ENCODE data around the gene C16orf78.

The C16orf78 gene

GRCh38 chr16:49417354-49417753 lies 43.8 kb downstream of the C16orf78 start:
- TF ChIP-seq CTCF (IDR thresholded peaks at IDR 0.05; ENCODE audit: low read depth, low read length) (no peak), MYC (IDR thresholded peaks at IDR 0.05; ENCODE audit: low read depth, low read length) (no peak), POLR2A (IDR thresholded peaks at IDR 0.05; ENCODE audit: extremely low read depth, insufficient read length) (no peak)
- TF ChIP-seq, protein P1, sequence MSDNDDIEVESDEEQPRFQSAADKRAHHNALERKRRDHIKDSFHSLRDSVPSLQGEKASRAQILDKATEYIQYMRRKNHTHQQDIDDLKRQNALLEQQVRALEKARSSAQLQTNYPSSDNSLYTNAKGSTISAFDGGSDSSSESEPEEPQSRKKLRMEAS (IDR thresholded peaks at IDR 0.05; ENCODE audit: low read depth, low read length): no peak
- H3K4me3 ChIP-seq (ENCODE audit: low read depth, low read length): no peak overlapping the region
- DNase-seq (ENCODE audit: low read depth): no peak

- TF ChIP-seq POLR2A (IDR thresholded peaks at IDR 0.05; ENCODE audit: extremely low read depth, insufficient read length) (no peak), CTCF (IDR thresholded peaks at IDR 0.05; ENCODE audit: low read depth, low read length) (no peak), MYC (IDR thresholded peaks at IDR 0.05; ENCODE audit: low read depth, low read length) (no peak)
- TF ChIP-seq, protein P1 (IDR thresholded peaks at IDR 0.05; ENCODE audit: low read depth, low read length): no peak
- DNase-seq (ENCODE audit: low read depth): no peak
- H3K4me3 ChIP-seq (ENCODE audit: low read depth, low read length): no peak overlapping the region
Observed at GRCh38 chr16:49419006-49419405, 45.4 kb downstream of the C16orf78 start.

DNA sequence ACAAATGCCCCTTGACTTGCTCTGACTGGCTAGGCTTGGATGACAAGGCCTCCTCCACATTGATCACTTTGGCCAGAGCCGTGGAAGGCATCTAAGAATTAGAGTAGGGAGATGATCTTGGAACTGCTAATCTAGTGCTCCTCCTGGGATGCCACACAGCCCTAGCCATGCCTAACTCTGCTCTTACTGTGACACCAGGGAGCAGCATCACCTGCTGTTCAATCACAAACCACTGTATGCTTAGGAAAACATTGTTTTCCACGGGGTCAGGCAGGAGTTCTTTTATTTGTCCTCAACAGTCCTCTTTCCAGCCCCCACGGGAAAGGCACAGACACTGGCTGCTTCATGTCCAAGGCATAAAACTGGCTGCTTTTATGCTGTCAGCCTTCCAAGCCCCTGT lies 46.3 kb downstream of the C16orf78 start:
- no peak overlapping the region for H3K4me3 ChIP-seq (ENCODE audit: low read depth, low read length)
- no peak for DNase-seq (ENCODE audit: low read depth)
- TF ChIP-seq POLR2A (IDR thresholded peaks at IDR 0.05; ENCODE audit: extremely low read depth, insufficient read length) (no peak), MYC (IDR thresholded peaks at IDR 0.05; ENCODE audit: low read depth, low read length) (no peak), CTCF (IDR thresholded peaks at IDR 0.05; ENCODE audit: low read depth, low read length) (no peak)
- TF ChIP-seq, protein P1 (IDR thresholded peaks at IDR 0.05; ENCODE audit: low read depth, low read length): no peak

DNA sequence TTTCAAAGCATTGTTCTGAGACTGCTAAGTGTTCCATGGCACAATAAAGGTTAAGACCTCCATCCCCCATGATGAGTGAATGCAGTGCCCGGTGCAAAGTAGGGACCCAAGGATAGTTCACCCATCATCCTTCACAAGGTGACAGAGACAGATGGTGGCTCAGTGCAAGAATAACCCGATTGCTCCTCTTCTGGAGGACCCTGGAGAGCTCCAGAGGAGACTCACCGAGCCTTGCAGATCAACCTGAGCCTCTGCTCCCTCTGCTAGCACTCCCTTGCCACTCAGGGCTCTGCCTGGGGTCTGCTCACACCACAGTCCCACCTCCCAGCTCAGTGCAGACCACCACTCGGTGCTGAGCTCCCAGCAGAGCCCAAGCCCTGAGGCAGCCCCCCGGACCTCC lies 49.3 kb downstream of the C16orf78 start:
- no peak for TF ChIP-seq POLR2A (IDR thresholded peaks at IDR 0.05; ENCODE audit: extremely low read depth, insufficient read length)
- TF ChIP-seq, protein P1 (IDR thresholded peaks at IDR 0.05; ENCODE audit: low read depth, low read length): no peak
- no peak for TF ChIP-seq CTCF (IDR thresholded peaks at IDR 0.05; ENCODE audit: low read depth, low read length)
- no peak for TF ChIP-seq MYC (IDR thresholded peaks at IDR 0.05; ENCODE audit: low read depth, low read length)
- no peak overlapping the region for H3K4me3 ChIP-seq (ENCODE audit: low read depth, low read length)
- no peak for DNase-seq (ENCODE audit: low read depth)

DNA sequence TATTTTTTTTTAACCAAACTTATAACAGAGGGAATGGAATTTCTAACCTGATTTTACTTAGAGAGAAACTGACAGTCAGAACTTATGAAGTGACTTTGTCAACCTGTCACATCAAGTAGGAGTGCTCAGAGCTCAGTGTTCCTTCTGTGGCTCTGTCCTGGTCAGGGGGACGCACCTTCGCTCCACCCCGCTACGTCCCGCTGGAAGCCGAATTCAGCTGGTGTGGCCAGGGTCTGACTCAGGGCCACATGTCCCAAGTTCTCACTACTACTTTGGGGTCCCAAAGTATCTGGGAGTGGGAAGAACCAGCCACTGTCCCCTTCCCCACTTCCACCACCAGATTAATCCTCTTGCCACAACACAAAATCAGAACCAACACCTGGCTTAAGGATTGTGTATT lies 51.4 kb downstream of the C16orf78 start:
- H3K4me3 ChIP-seq (ENCODE audit: low read depth, low read length): no peak overlapping the region
- TF ChIP-seq MYC (IDR thresholded peaks at IDR 0.05; ENCODE audit: low read depth, low read length) (no peak), CTCF (IDR thresholded peaks at IDR 0.05; ENCODE audit: low read depth, low read length) (no peak), POLR2A (IDR thresholded peaks at IDR 0.05; ENCODE audit: extremely low read depth, insufficient read length) (no peak)
- TF ChIP-seq, protein P1 (IDR thresholded peaks at IDR 0.05; ENCODE audit: low read depth, low read length): no peak
- DNase-seq (ENCODE audit: low read depth): no peak

- TF ChIP-seq POLR2A (IDR thresholded peaks at IDR 0.05; ENCODE audit: extremely low read depth, insufficient read length) (no peak), MYC (IDR thresholded peaks at IDR 0.05; ENCODE audit: low read depth, low read length) (no peak), CTCF (IDR thresholded peaks at IDR 0.05; ENCODE audit: low read depth, low read length) (no peak)
- TF ChIP-seq, protein P1 (IDR thresholded peaks at IDR 0.05; ENCODE audit: low read depth, low read length): no peak
- no peak overlapping the region for H3K4me3 ChIP-seq (ENCODE audit: low read depth, low read length)
- no peak for DNase-seq (ENCODE audit: low read depth)
Observed at GRCh38 chr16:49427771-49428170, 54.2 kb downstream of the C16orf78 start.
